ENCODE results near the gene ZNF813. TPM values are rescaled to one million over a fixed set of nuclear protein-coding genes. Genes with fewer than 3 reads are reported as not detected.
A peak's percentile ranks its signal among the peaks of the same experiment; 100 is the strongest.

Gene ZNF813
- total RNA-seq, 2 experiments from 2014 or later, result 6.0 to 7.8 TPM

- CTCF ChIA-PET, result interaction anchor here (1.2 kb wide), 1 partner anchor 15 kb away, joined by 3 read pairs; no protein-coding TSS in a partner anchor
- peaks cover 55% of the 10 kb centered on the region for H3K36me3 Mint-ChIP-seq (ENCODE audit: low read depth)
These were observed 54.1 kb downstream of the ZNF813 start for GRCh38 chr19:53521373-53522202.

GRCh38 chr19:53525922-53526321, 58.4 kb downstream of the ZNF813 start:
- H3K4me1 Mint-ChIP-seq (ENCODE audit: low read depth), result peaks cover 15% of the 10 kb centered on the region

More at GRCh38 chr19:53521373-53522202, 54.1 kb downstream of the ZNF813 start:
- DNase-seq, result peak; percentile 39
- no peak for TF ChIP-seq CTCF (IDR thresholded peaks at IDR 0.05)
- Mint-ChIP-seq H3K4me3 (peak overlapping the region; percentile 100), H3K27ac (peak overlapping the region; percentile 94), H3K9me3 (peaks cover 17% of the 10 kb centered on the region), H3K27me3 (no peaks in the 10 kb centered on the region), H3K4me1 (ENCODE audit: low read depth) (peaks cover 20% of the 10 kb centered on the region)
- intact Hi-C loops (cut with micrococcal nuclease), result no loop called here
- POLR2A ChIA-PET, result interaction anchor here (0.8 to 2.2 kb wide), 4 partner anchors 16 to 88 kb away, joined by 3 to 13 read pairs (median 3); partner anchors contain the start of gene ZNF331
- peak; percentile 7 for ATAC-seq

GRCh38 chr19:53530622-53531021, 63.1 kb downstream of the ZNF813 start:
- H3K4me1 Mint-ChIP-seq (ENCODE audit: low read depth), result no peaks in the 10 kb centered on the region
- H3K27ac Mint-ChIP-seq, result no peak overlapping the region
- TF ChIP-seq CTCF (IDR thresholded peaks at IDR 0.05), result no peak
- ChIA-PET POLR2A (no interaction called here), CTCF (interaction anchor here (0.6 kb wide), 1 partner anchor 285 kb away, joined by 3 read pairs; no protein-coding TSS in a partner anchor)
- peaks cover 62% of the 10 kb centered on the region for H3K36me3 Mint-ChIP-seq (ENCODE audit: low read depth)
- no peak for DNase-seq
- no peaks in the 10 kb centered on the region for H3K27me3 Mint-ChIP-seq
- H3K4me3 Mint-ChIP-seq, result no peak overlapping the region
- peaks cover 7% of the 10 kb centered on the region for H3K9me3 Mint-ChIP-seq
- intact Hi-C loops (cut with micrococcal nuclease), result no loop called here
- no peak for ATAC-seq

More at GRCh38 chr19:53525922-53526321, 58.4 kb downstream of the ZNF813 start:
- no peak for DNase-seq
- POLR2A ChIA-PET, result no interaction called here
- intact Hi-C loops (cut with micrococcal nuclease), result no loop called here
- ATAC-seq, result no peak
- Mint-ChIP-seq H3K36me3 (ENCODE audit: low read depth) (peaks cover 72% of the 10 kb centered on the region), H3K27ac (no peak overlapping the region), H3K9me3 (peaks cover 9% of the 10 kb centered on the region), H3K4me3 (no peak overlapping the region), H3K27me3 (no peaks in the 10 kb centered on the region)
- CTCF ChIA-PET, result no interaction called here
- no peak for TF ChIP-seq CTCF (IDR thresholded peaks at IDR 0.05)

GRCh38 chr19:53531457-53531856, 63.9 kb downstream of the ZNF813 start:
- Mint-ChIP-seq H3K9me3 (peaks cover 3% of the 10 kb centered on the region), H3K4me1 (ENCODE audit: low read depth) (peaks cover 4% of the 10 kb centered on the region), H3K4me3 (no peak overlapping the region), H3K36me3 (ENCODE audit: low read depth) (peaks cover 59% of the 10 kb centered on the region), H3K27ac (no peak overlapping the region), H3K27me3 (no peaks in the 10 kb centered on the region)
- intact Hi-C loops (cut with micrococcal nuclease), result no loop called here
- ChIA-PET POLR2A (interaction anchor here (0.7 kb wide), 2 partner anchors 22 to 1139 kb away, joined by 3 read pairs; no protein-coding TSS in a partner anchor), CTCF (no interaction called here)
- TF ChIP-seq CTCF (IDR thresholded peaks at IDR 0.05), result no peak
- DNase-seq (no peak), ATAC-seq (no peak)

GRCh38 chr19:53532362-53532761, 64.8 kb downstream of the ZNF813 start:
- POLR2A ChIA-PET, result interaction anchor here (0.7 kb wide), 1 partner anchor 23 kb away, joined by 3 read pairs; no protein-coding TSS in a partner anchor
- DNase-seq, result no peak
- peaks cover 11% of the 10 kb centered on the region for H3K4me1 Mint-ChIP-seq (ENCODE audit: low read depth)
- H3K9me3 Mint-ChIP-seq, result peaks cover 3% of the 10 kb centered on the region
- intact Hi-C loops (cut with micrococcal nuclease), result no loop called here
- peaks cover 62% of the 10 kb centered on the region for H3K36me3 Mint-ChIP-seq (ENCODE audit: low read depth)
- H3K4me3 Mint-ChIP-seq, result no peak overlapping the region
- CTCF ChIA-PET, result no interaction called here
- no peak overlapping the region for H3K27ac Mint-ChIP-seq
- no peaks in the 10 kb centered on the region for H3K27me3 Mint-ChIP-seq
- TF ChIP-seq CTCF (IDR thresholded peaks at IDR 0.05), result no peak
- no peak for ATAC-seq
